ENCODE results near the gene NEDD4L. TPM values are rescaled to one million over a fixed set of nuclear protein-coding genes. Genes with fewer than 3 reads are reported as not detected.

NEDD4L gene
- total and polyA plus RNA-seq, 4 donors = 10.2 to 20.3 (median 13.2) TPM

DNA sequence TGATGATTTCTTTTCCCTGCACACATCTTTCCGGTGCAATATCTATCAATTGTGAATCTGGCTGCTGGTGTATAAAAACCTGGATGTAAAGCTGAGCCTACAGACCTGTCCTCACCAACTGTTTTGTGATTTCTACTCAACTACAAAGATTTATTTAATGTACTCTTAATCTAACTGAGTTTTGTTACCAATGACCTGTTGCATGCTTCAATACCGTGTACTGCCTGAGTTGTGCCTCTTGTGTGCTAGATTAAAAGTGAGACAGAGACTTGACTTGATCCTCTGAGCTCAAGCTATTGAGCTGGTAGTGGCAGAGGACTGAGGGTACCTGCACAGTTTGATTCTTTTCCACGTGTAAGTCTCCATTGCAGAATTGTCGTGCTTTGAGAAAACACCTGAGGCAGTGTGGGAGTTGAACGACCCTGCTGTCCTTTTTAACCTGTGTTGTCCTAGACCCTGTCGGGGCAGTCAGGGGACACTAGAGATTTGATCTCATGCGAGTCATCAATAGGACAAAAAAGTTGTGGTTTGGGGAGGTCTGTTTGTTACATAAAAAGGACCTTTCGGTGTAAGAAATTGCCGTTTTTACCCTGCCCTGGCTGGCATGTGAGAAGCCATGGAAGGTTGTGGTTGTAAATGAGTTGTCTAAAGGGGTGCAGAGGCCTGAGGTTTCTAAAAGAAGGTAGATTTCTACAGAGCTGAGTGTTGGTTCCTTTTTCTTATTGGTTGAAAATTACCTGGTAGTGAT, 353.5 kb downstream of the NEDD4L start:
- Histone ChIP-seq H3K4me3 (ENCODE audit: low read depth in 1 of 3, low read length in 3 of 3) (no peak overlapping the region), H3K36me3 (ENCODE audit: control insufficient read depth in 4 of 4, insufficient read depth in 3 of 4, low read depth in 1 of 4, low read length in 3 of 4) (no peaks in the 10 kb centered on the region), H3K27me3 (ENCODE audit: control insufficient read depth in 4 of 4, insufficient read depth in 4 of 4, low read length in 3 of 4) (no peaks in the 10 kb centered on the region), H3K9ac (ENCODE audit: low read depth in 1 of 2, low read length in 2 of 2) (no peak overlapping the region), H3K4me1 (ENCODE audit: control insufficient read depth in 4 of 4, insufficient read depth in 4 of 4, low read length in 3 of 4) (peaks cover 1 to 39% (median 34%) of the 10 kb centered on the region in 4 donors), H3K9me3 (ENCODE audit: control insufficient read depth in 4 of 4, low read length in 3 of 4) (no peaks in the 10 kb centered on the region), H3K27ac (ENCODE audit: low read depth in 1 of 2, low read length in 2 of 2) (peak overlapping the region in 1 of 2 donors; percentile 19)
- no peak for DNase-seq (ENCODE audit: low spot score)
- TF ChIP-seq JUND (IDR thresholded peaks at IDR 0.05) = no peak
- no peak for TF ChIP-seq YY1 (IDR thresholded peaks at IDR 0.05)
- no peak for TF ChIP-seq FOXA2 (IDR thresholded peaks at IDR 0.05)
- TF ChIP-seq, protein P1, sequence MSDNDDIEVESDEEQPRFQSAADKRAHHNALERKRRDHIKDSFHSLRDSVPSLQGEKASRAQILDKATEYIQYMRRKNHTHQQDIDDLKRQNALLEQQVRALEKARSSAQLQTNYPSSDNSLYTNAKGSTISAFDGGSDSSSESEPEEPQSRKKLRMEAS (IDR thresholded peaks at IDR 0.05) = no peak
- no peak for TF ChIP-seq SP1 (IDR thresholded peaks at IDR 0.05)
- 80% methylated on average over 9 of the region's 9 CpGs for WGBS

DNA sequence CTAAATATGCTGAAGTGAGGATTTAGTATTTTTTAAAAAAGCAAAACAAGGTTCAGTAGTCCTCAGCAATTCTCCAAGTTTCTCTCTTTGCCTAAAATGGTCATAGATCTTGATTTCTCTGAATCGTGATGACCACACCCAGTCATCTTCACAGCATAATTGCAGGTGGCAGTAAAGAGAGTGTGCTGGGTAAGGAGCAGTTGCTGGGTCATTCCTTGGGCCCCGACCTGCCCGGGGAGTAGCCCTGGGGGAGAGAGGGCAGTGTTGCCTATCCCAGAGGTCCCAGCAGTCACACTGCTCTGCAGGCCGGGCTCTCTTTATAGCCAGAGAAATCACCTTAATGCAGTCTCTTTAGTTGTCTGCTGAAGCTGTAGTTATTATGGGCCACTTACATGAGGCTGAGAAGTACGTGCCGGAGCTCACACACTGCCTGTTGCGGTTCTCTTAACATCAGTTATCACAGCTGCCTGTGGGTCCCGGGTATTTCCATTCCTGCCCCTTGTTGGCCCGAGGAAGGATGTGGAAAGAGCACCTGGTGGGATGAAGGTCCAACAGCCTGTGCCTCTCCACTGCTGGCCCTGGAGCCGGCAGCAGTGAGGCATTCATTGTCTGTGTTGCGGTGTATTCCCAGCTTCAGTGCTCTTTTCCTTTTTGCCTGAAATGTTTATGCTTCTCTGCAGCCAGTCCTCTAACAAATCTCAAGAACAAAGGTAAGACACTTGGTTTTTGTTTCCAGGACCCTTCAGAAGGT, 354.8 kb downstream of the NEDD4L start:
- H3K4me3 ChIP-seq (ENCODE audit: low read depth in 1 of 3, low read length in 3 of 3) = peak overlapping the region in 1 of 3 donors; percentile 5
- no peaks in the 10 kb centered on the region for H3K9me3 ChIP-seq (ENCODE audit: control insufficient read depth in 4 of 4, low read length in 3 of 4)
- 48% methylated on average over 11 of the region's 11 CpGs for WGBS
- no peaks in the 10 kb centered on the region for H3K27me3 ChIP-seq (ENCODE audit: control insufficient read depth in 4 of 4, insufficient read depth in 4 of 4, low read length in 3 of 4)
- DNase-seq (ENCODE audit: low spot score) = no peak
- no peaks in the 10 kb centered on the region for H3K36me3 ChIP-seq (ENCODE audit: control insufficient read depth in 4 of 4, insufficient read depth in 3 of 4, low read depth in 1 of 4, low read length in 3 of 4)
- TF ChIP-seq GABPA (IDR thresholded peaks at IDR 0.05 in 1 of 2, conservative IDR thresholded peaks at IDR 0.05 in 1 of 2) = no peak
- TF ChIP-seq EGR1 (IDR thresholded peaks at IDR 0.05; ENCODE audit: low read depth in 2 of 2) = no peak
- no peak for TF ChIP-seq NR2F2 (IDR thresholded peaks at IDR 0.05)
- TF ChIP-seq, protein P2, sequence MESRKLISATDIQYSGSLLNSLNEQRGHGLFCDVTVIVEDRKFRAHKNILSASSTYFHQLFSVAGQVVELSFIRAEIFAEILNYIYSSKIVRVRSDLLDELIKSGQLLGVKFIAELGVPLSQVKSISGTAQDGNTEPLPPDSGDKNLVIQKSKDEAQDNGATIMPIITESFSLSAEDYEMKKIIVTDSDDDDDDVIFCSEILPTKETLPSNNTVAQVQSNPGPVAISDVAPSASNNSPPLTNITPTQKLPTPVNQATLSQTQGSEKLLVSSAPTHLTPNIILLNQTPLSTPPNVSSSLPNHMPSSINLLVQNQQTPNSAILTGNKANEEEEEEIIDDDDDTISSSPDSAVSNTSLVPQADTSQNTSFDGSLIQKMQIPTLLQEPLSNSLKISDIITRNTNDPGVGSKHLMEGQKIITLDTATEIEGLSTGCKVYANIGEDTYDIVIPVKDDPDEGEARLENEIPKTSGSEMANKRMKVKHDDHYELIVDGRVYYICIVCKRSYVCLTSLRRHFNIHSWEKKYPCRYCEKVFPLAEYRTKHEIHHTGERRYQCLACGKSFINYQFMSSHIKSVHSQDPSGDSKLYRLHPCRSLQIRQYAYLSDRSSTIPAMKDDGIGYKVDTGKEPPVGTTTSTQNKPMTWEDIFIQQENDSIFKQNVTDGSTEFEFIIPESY (IDR thresholded peaks at IDR 0.05) = no peak
- peak; percentile 74 to 84 for TF ChIP-seq HNF4A (conservative IDR thresholded peaks at IDR 0.05)
- TF ChIP-seq, protein P1 (IDR thresholded peaks at IDR 0.05) = no peak
- peak; percentile 67 for TF ChIP-seq TAF1 (conservative IDR thresholded peaks at IDR 0.05)
- no peak for TF ChIP-seq FOXA1 (IDR thresholded peaks at IDR 0.05)
- peak; percentile 49 to 51 for TF ChIP-seq RXRA (IDR thresholded peaks at IDR 0.05)
- peak; percentile 16 to 56 for TF ChIP-seq RAD21 (IDR thresholded peaks at IDR 0.05)
- peak in 1 of 2 donors; percentile 1 for TF ChIP-seq JUND (IDR thresholded peaks at IDR 0.05)
- TF ChIP-seq, protein P3, sequence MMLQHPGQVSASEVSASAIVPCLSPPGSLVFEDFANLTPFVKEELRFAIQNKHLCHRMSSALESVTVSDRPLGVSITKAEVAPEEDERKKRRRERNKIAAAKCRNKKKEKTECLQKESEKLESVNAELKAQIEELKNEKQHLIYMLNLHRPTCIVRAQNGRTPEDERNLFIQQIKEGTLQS (IDR thresholded peaks at IDR 0.05) = peak; percentile 36
- no peak for TF ChIP-seq YY1 (IDR thresholded peaks at IDR 0.05)
- TF ChIP-seq, protein P4, sequence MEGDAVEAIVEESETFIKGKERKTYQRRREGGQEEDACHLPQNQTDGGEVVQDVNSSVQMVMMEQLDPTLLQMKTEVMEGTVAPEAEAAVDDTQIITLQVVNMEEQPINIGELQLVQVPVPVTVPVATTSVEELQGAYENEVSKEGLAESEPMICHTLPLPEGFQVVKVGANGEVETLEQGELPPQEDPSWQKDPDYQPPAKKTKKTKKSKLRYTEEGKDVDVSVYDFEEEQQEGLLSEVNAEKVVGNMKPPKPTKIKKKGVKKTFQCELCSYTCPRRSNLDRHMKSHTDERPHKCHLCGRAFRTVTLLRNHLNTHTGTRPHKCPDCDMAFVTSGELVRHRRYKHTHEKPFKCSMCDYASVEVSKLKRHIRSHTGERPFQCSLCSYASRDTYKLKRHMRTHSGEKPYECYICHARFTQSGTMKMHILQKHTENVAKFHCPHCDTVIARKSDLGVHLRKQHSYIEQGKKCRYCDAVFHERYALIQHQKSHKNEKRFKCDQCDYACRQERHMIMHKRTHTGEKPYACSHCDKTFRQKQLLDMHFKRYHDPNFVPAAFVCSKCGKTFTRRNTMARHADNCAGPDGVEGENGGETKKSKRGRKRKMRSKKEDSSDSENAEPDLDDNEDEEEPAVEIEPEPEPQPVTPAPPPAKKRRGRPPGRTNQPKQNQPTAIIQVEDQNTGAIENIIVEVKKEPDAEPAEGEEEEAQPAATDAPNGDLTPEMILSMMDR (IDR thresholded peaks at IDR 0.05; ENCODE audit: low read depth, low read length, missing input control) = no peak
- no peak for TF ChIP-seq FOXA2 (IDR thresholded peaks at IDR 0.05)
- peak; percentile 58 for TF ChIP-seq HNF4G (IDR thresholded peaks at IDR 0.05)
- TF ChIP-seq, protein P5, sequence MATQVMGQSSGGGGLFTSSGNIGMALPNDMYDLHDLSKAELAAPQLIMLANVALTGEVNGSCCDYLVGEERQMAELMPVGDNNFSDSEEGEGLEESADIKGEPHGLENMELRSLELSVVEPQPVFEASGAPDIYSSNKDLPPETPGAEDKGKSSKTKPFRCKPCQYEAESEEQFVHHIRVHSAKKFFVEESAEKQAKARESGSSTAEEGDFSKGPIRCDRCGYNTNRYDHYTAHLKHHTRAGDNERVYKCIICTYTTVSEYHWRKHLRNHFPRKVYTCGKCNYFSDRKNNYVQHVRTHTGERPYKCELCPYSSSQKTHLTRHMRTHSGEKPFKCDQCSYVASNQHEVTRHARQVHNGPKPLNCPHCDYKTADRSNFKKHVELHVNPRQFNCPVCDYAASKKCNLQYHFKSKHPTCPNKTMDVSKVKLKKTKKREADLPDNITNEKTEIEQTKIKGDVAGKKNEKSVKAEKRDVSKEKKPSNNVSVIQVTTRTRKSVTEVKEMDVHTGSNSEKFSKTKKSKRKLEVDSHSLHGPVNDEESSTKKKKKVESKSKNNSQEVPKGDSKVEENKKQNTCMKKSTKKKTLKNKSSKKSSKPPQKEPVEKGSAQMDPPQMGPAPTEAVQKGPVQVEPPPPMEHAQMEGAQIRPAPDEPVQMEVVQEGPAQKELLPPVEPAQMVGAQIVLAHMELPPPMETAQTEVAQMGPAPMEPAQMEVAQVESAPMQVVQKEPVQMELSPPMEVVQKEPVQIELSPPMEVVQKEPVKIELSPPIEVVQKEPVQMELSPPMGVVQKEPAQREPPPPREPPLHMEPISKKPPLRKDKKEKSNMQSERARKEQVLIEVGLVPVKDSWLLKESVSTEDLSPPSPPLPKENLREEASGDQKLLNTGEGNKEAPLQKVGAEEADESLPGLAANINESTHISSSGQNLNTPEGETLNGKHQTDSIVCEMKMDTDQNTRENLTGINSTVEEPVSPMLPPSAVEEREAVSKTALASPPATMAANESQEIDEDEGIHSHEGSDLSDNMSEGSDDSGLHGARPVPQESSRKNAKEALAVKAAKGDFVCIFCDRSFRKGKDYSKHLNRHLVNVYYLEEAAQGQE (IDR thresholded peaks at IDR 0.05) = peak; percentile 33
- TF ChIP-seq SP1 (IDR thresholded peaks at IDR 0.05) = peak; percentile 75
- H3K9ac ChIP-seq (ENCODE audit: low read depth in 1 of 2, low read length in 2 of 2) = peak overlapping the region in 1 of 2 donors; percentile 70
- peaks cover 4 to 51% (median 45%) of the 10 kb centered on the region in 4 donors for H3K4me1 ChIP-seq (ENCODE audit: control insufficient read depth in 4 of 4, insufficient read depth in 4 of 4, low read length in 3 of 4)
- peak overlapping the region; percentile 51 to 65 for H3K27ac ChIP-seq (ENCODE audit: low read depth in 1 of 2, low read length in 2 of 2)

Measured in liver (tissue), 9 donors.